Thyroid gland (tissue), 4 donors: ENCODE data around the gene ACTL8.

Source experiments
- CTCF ChIP-seq, 6 experiments: fragments of 200-600 bp in 3 of 6; fragments of 450-650 bp in 3 of 6; sonication (generic) in 3 of 6; IDR thresholded peaks; one replicate each; pipeline ENCODE4 v1.5.1; 2016 to 2019; ENCODE audit warnings: antibody characterized with exemption in 6 of 6, mild to moderate bottlenecking in 2 of 6, inconsistent platforms in 1 of 6, moderate library complexity in 1 of 6
- POLR2A ChIP-seq, 2 donors: fragments of 450-650 bp; IDR thresholded peaks; one replicate each; pipeline ENCODE4 v1.6.1; 2017; ENCODE audit warnings: antibody characterized with exemption in 2 of 2, mild to moderate bottlenecking in 2 of 2, moderate library complexity in 1 of 2

GRCh38 chr1:17828991-17829390, 73.9 kb downstream of the ACTL8 start:
- TF ChIP-seq POLR2A (IDR thresholded peaks at IDR 0.05), result no peak
- TF ChIP-seq CTCF (IDR thresholded peaks at IDR 0.05), result no peak
